LNCaP clone FGC (cell line): ENCODE measurements around the gene LASP1.
"Not testable (repeated sequence)": the region's sequence is repeated elsewhere in the genome, so short reads cannot be mapped to it uniquely, and the experiment has no call there.

Source experiments
- DNase-seq: peaks from one replicate; pipeline ENCODE4 v3.0.0-alpha.2; 2011; ENCODE audit warnings: low read depth
- H3K4me3 ChIP-seq: 2 replicates; pipeline ENCODE4 v1.5.1; 2011; ENCODE audit warnings: mild to moderate bottlenecking, low read depth, low read length, control low read depth
- CTCF ChIP-seq: IDR thresholded peaks from 2 replicates; pipeline ENCODE4 v1.5.1; 2012; ENCODE audit warnings: mild to moderate bottlenecking; ENCODE audit not compliant: control insufficient read depth, insufficient read depth; ENCODE audit errors: extremely low read depth

The LASP1 gene

GRCh38 chr17:38911081-38911730 lies 41.3 kb downstream of the LASP1 start:
- no peak overlapping the region for H3K4me3 ChIP-seq
- no peak for DNase-seq
- TF ChIP-seq CTCF: no peak

- not testable (repeated sequence) for DNase-seq, H3K4me3 ChIP-seq
Observed at GRCh38 chr17:38911731-38912081, 41.8 kb downstream of the LASP1 start.

- TF ChIP-seq CTCF: no peak
- DNase-seq: peak; percentile 33
- H3K4me3 ChIP-seq: no peak overlapping the region
Observed at GRCh38 chr17:38912221-38912813, 42.5 kb downstream of the LASP1 start.

- no peak for TF ChIP-seq CTCF
- H3K4me3 ChIP-seq: no peak overlapping the region
- no peak for DNase-seq
Observed at GRCh38 chr17:38914741-38915638, 45.1 kb downstream of the LASP1 start.

GRCh38 chr17:38915639-38915995 lies 45.8 kb downstream of the LASP1 start:
- no peak overlapping the region for H3K4me3 ChIP-seq
- DNase-seq: peak; percentile 32
- no peak for TF ChIP-seq CTCF

GRCh38 chr17:38916771-38917170 lies 46.9 kb downstream of the LASP1 start:
- H3K4me3 ChIP-seq: no peak overlapping the region
- no peak for DNase-seq
- no peak for TF ChIP-seq CTCF

GRCh38 chr17:38917259-38917658 lies 47.4 kb downstream of the LASP1 start:
- TF ChIP-seq CTCF: peak; percentile 25
- DNase-seq: no peak
- H3K4me3 ChIP-seq: no peak overlapping the region
